GM19455 (cell line): ENCODE measurements around the gene SLC25A13.
"Not testable (repeated sequence)": the region's sequence is repeated elsewhere in the genome, so short reads cannot be mapped to it uniquely, and the experiment has no call there.

ENCODE experiments used
- ATAC-seq: cut with Tn5 transposase; IDR thresholded peaks from one replicate; pipeline ENCODE4 v1.9.1; 2021; ENCODE audit not compliant: unreplicated experiment

Gene SLC25A13

DNA sequence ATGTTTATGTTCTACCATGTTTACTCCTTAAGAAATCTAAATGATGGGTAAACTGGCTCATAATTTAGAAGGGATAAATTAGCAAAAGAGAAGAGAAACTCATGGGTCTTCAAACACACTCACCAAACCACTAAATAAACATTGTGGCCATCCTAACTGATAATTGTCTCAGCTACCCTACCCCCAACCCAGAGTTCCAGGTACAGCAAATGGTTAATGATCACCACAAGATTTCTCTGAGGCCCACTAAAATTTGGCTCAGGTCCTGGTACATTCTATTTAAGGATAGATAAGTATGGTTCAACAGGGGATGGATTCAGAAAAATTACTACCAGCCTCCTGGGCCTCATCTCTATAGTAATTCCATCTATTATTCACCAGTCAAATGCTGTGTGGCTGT is 21.4 kb downstream of the SLC25A13 start:
- ATAC-seq = no peak

- ATAC-seq = no peak
These were observed 22.4 kb downstream of the SLC25A13 start for GRCh38 chr7:96299496-96299895.

- ATAC-seq = no peak
These were observed 24.0 kb downstream of the SLC25A13 start for GRCh38 chr7:96297876-96298275.

GRCh38 chr7:96297446-96297845 is 24.5 kb downstream of the SLC25A13 start:
- not testable (repeated sequence) for ATAC-seq

DNA sequence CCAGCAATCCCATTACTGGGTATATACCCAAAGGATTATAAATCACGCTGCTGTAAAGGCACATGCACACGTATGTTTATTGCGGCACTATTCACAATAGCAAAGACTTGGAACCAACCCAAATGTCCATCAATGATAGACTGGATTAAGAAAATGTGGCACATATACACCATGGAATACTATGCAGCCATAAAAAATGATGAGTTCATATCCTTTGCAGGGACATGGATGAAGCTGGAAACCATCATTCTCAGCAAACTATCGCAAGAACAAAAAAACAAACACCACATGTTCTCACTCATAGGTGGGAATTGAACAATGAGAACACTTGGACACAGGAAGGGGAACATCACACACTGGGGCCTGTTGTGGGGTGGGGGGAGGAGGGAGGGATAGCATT is 28.0 kb downstream of the SLC25A13 start:
- not testable (repeated sequence) for ATAC-seq

- ATAC-seq = no peak
These were observed 34.3 kb downstream of the SLC25A13 start for GRCh38 chr7:96287559-96287958.

DNA sequence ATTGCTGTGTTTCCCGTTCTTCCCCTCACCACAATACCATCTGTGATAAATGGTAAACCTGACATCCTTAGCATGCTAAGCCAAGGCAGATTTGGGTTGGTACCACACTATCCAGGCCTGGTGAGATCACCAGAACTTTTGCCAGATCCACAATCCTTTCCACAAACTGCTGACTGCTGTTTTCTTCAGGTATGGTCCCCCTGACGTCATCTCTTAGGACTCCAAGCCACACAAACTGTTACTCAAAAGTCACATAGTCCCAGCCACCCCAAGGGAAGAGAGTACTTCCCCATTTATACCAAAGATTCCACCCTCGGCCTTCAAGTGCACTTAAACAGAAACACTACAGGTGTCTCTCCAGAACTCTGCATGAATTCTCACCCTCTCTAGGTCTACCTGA is 34.8 kb downstream of the SLC25A13 start:
- ATAC-seq = no peak

- peak; percentile 70 for ATAC-seq
These were observed 36.3 kb downstream of the SLC25A13 start for GRCh38 chr7:96285579-96285978.

DNA sequence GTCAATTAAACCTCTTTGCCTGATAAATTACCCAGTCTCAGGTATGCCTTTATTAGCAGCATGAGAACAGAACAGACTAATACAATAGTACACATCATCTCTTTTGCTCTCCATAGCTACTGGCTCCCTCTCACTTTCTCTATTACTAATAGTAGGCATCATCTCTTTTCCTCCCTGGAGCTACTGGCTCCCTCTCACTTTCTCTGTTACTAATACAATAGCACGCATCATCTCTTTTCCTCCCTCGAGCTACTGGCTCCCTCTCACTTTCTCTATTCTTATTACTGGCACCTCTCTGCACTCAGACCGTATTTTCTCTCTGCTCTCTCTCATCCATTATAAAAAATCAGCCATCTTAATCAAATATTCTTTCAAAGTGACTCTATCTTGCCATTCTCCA is 37.1 kb downstream of the SLC25A13 start:
- ATAC-seq = no peak

GRCh38 chr7:96284240-96284639 is 37.7 kb downstream of the SLC25A13 start:
- ATAC-seq = no peak

DNA sequence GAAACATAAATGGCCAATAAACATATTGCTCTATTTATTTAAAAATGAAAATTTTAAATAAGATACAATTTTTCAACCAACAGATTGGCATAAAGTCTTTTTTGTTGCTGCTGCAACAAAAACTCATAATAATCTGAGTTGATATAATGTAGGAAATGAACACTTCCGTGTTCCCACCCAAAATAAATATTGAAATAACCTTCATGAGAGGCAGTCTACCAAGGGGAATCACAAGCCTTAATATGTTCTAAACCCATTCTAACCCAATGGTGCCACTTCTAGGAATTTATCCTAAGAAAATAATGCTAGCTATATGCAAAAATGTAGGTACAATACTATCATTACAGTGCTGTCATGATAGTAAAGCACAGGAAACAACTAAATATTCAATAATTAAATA is 39.1 kb downstream of the SLC25A13 start:
- ATAC-seq = no peak

DNA sequence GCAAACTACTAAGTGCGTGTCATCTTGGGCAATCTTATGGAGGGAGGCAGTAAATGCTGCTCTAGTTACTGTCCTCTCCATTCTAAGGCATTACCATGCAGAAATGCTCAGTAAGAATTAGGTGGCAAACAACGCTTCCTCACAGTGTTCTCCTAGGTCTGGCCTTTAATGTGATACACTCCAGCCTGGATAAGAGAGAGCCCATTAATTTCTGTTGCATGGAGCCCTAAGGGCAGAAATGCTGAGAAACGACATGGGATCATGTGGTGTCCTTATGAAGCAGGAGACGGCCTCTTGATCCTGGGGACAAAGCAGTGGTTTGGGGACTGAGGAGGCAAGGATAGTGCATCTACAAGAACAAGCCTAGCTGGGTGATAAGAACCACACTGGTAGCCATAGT is 44.0 kb downstream of the SLC25A13 start:
- ATAC-seq = no peak

- ATAC-seq = no peak
These were observed 45.9 kb downstream of the SLC25A13 start for GRCh38 chr7:96276019-96276418.

DNA sequence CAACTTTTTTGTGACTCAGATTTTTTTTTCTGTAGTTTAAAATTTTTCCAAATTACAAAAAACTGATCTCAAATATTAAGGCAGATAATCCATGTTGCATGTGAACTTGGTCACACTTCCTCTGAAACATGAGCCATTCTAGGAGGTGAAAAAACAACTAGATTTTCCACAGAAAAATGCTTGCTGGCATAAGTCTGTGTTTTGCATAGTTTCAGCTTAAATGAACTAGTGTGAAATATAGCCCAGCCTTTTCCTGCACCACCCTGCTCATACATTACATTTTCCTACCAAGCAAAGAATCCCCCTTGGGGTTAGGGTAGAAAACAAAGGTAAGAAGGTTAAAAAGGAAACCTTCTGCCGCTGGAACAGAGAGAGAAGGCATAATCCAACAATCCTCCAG is 48.2 kb downstream of the SLC25A13 start:
- no peak for ATAC-seq

GRCh38 chr7:96269246-96269994 is 52.5 kb downstream of the SLC25A13 start:
- ATAC-seq = no peak

- no peak for ATAC-seq
These were observed 55.3 kb downstream of the SLC25A13 start for GRCh38 chr7:96266580-96266979.

DNA sequence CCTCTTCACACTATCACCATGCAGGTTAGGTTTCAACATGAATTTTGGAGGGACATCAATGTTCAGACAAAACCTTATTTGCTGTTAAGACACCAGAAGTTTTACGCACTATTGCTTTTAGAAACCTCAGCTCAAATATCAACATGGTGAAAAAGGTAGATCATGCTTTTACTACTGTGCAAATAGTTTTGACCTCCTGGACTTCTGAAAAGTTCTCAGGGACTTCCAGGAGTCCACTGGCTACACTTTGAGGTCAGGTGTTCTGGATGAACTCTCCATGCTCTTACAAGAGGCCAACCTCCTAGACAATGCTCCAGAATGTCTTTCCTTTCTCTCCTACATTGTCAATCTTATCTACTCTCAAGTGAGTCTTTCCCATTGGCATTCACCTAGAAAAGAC is 55.9 kb downstream of the SLC25A13 start:
- no peak for ATAC-seq

- no peak for ATAC-seq
These were observed 67.9 kb downstream of the SLC25A13 start for GRCh38 chr7:96253964-96254363.

DNA sequence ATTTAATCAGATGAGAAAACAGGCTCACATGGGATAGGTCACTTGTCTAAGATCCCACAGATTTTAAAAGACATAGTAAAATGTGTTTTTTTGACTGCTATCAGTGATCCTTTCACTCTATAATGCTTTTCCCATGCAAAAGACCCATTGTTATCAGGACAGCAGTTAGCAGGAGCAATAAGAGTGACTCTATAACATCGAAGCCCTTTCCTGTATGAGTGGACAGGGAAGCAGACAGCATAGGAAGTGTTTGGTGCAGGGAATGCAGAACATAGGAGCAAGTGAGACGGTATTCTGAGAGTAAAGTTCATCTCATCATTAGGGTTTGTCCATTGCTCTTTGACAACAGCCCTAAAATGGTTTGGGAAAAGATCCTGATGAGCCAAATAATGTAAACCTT is 68.5 kb downstream of the SLC25A13 start:
- ATAC-seq = no peak

DNA sequence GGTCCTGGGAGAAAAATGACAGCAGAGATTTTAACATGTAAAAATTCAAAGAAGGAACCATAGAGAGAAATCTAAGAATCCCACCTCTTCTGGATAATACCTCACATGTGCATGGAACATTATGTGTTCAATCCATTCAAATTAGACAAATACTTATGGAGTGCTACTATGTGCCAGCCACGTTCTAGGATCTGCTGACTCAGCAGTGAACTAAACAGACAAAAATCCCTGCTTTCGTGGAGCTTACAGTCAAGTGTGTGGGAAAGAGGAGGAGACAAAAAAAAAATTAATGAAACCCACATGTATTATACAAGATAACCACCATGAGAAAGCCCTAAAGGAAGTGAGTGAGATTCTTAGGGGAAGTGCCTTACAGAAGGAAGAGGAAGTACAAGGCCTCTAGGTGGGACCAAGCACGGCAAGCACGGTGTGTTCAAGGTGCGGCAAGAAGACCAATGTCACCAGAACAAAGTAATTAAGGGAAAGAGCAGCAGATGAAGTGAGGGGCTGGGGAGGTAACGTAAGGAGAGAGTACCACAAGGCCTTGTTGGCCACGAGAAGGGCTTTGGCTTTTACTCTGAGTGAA is 71.0 kb downstream of the SLC25A13 start:
- ATAC-seq = no peak

GRCh38 chr7:96248405-96248804 is 73.5 kb downstream of the SLC25A13 start:
- ATAC-seq = no peak

DNA sequence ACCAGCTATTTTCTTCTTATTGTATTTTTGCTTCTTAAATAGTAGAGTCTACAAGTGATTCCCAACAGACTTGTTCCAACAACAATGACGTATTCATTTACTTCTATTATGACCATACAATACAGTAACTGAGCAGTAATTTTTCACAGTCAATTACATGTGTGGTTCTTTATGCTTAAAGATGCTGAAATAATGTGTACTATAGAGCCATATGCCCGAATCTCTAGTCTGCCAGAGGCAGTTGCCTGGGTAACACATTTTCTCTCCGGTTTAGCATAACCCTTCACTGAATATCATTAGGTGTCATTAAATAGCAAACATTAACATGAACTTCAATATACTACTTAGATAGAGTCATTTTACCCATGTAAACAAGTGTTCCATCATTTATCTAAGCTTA is 75.0 kb downstream of the SLC25A13 start:
- ATAC-seq = no peak

DNA sequence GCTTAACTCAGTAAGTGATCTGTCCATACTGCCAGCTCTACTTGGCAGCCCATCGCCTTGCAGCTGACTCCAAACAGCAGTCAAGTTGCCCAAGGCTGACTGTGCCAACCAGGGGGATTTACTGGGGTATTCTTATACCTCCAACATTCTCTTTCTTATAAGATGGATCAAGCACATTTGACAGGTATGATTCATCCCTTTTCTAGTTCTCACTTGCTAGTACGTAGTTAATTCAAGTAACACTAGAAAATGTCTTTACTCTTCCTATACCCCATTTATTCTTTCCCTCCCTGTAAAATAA is 77.0 kb downstream of the SLC25A13 start:
- no peak for ATAC-seq
